ENCODE measurements around the gene RCAN2. TPM values are rescaled to one million over a fixed set of nuclear protein-coding genes. Genes with fewer than 3 reads are reported as not detected.

The RCAN2 gene
- total RNA-seq, 1 experiment from 2014 or later, result not detected

GRCh38 chr6:46505693-46506512 is 14.7 kb upstream of the RCAN2 start:
- intact Hi-C loops (cut with micrococcal nuclease; ENCODE audit: unreplicated experiment), result no loop called here
- no peaks in the 10 kb centered on the region for H3K36me3 ChIP-seq (ENCODE audit: insufficient read depth, low read length, poor library complexity, severe bottlenecking)
- ChIA-PET CTCF (no interaction called here), POLR2A (ENCODE audit: low non-redundant PET) (no interaction called here)
- TF ChIP-seq CTCF (conservative IDR thresholded peaks at IDR 0.05; ENCODE audit: low read depth, low read length) (no peak), EZH2 (IDR thresholded peaks at IDR 0.05; ENCODE audit: borderline replicate concordance, low read depth, low read length, poor library complexity, severe bottlenecking) (no peak)
- DNase-seq (ENCODE audit: low spot score), result no peak
- no peak overlapping the region for H3K27ac ChIP-seq (ENCODE audit: low read depth, low read length, poor library complexity, severe bottlenecking)
- H3K4me3 ChIP-seq (ENCODE audit: low read depth, low read length, poor library complexity, severe bottlenecking), result no peak overlapping the region
- H3K27me3 ChIP-seq (replicated peaks; ENCODE audit: insufficient read depth, low read depth, low read length, poor library complexity), result no peaks in the 10 kb centered on the region
- no peaks in the 10 kb centered on the region for H3K4me1 ChIP-seq (ENCODE audit: insufficient read depth, low read length, poor library complexity, severe bottlenecking)
- BruUV-seq (replicated peaks), result no TSS peak
- H3K9me3 ChIP-seq (ENCODE audit: low read depth, low read length, poor library complexity, severe bottlenecking), result no peaks in the 10 kb centered on the region

DNA sequence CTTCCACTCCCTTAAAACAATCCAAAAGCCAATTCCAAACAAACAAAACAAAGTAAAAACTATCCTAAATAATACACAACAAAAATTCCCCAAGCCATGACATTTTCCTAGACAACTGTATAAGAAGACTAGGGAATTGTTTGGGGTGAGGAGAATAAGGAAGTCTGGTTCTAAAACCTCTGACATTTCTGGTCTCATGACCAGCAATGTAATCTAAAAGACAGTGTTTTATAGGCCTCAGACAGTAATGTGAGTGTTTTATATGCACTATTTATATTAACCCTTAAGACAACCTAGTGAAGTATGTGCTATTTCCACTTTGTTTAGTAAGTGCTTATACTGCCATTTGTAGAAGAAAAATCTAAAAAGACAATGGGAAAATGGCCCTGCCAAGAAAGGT is 13.0 kb upstream of the RCAN2 start:
- Histone ChIP-seq H3K36me3 (ENCODE audit: insufficient read depth, low read length, poor library complexity, severe bottlenecking) (no peaks in the 10 kb centered on the region), H3K9me3 (ENCODE audit: low read depth, low read length, poor library complexity, severe bottlenecking) (no peaks in the 10 kb centered on the region), H3K4me3 (ENCODE audit: low read depth, low read length, poor library complexity, severe bottlenecking) (no peak overlapping the region), H3K27me3 (replicated peaks; ENCODE audit: insufficient read depth, low read depth, low read length, poor library complexity) (peaks cover 3% of the 10 kb centered on the region), H3K4me1 (ENCODE audit: insufficient read depth, low read length, poor library complexity, severe bottlenecking) (no peaks in the 10 kb centered on the region), H3K27ac (ENCODE audit: low read depth, low read length, poor library complexity, severe bottlenecking) (no peak overlapping the region)
- ChIA-PET POLR2A (ENCODE audit: low non-redundant PET) (no interaction called here), CTCF (no interaction called here)
- intact Hi-C loops (cut with micrococcal nuclease; ENCODE audit: unreplicated experiment), result no loop called here
- no TSS peak for BruUV-seq (replicated peaks)
- no peak for DNase-seq (ENCODE audit: low spot score)
- TF ChIP-seq CTCF (conservative IDR thresholded peaks at IDR 0.05; ENCODE audit: low read depth, low read length), result no peak
- TF ChIP-seq EZH2 (IDR thresholded peaks at IDR 0.05; ENCODE audit: borderline replicate concordance, low read depth, low read length, poor library complexity, severe bottlenecking), result no peak

GRCh38 chr6:46502486-46503119 is 11.4 kb upstream of the RCAN2 start:
- intact Hi-C loops (cut with micrococcal nuclease; ENCODE audit: unreplicated experiment), result no loop called here
- Histone ChIP-seq H3K4me3 (ENCODE audit: low read depth, low read length, poor library complexity, severe bottlenecking) (no peak overlapping the region), H3K27ac (ENCODE audit: low read depth, low read length, poor library complexity, severe bottlenecking) (no peak overlapping the region), H3K36me3 (ENCODE audit: insufficient read depth, low read length, poor library complexity, severe bottlenecking) (no peaks in the 10 kb centered on the region), H3K27me3 (replicated peaks; ENCODE audit: insufficient read depth, low read depth, low read length, poor library complexity) (peaks cover 8% of the 10 kb centered on the region), H3K4me1 (ENCODE audit: insufficient read depth, low read length, poor library complexity, severe bottlenecking) (no peaks in the 10 kb centered on the region), H3K9me3 (ENCODE audit: low read depth, low read length, poor library complexity, severe bottlenecking) (no peaks in the 10 kb centered on the region)
- TF ChIP-seq CTCF (conservative IDR thresholded peaks at IDR 0.05; ENCODE audit: low read depth, low read length) (no peak), EZH2 (IDR thresholded peaks at IDR 0.05; ENCODE audit: borderline replicate concordance, low read depth, low read length, poor library complexity, severe bottlenecking) (no peak)
- ChIA-PET POLR2A (ENCODE audit: low non-redundant PET) (no interaction called here), CTCF (no interaction called here)
- no peak for DNase-seq (ENCODE audit: low spot score)
- no TSS peak for BruUV-seq (replicated peaks)

All from A673 (cell line).